Right lung (tissue), 5 donors: ENCODE results near the gene ANKRD55. TPM values are rescaled to one million over a fixed set of nuclear protein-coding genes. Genes with fewer than 3 reads are reported as not detected.

Experiments
- polyA plus RNA-seq, 5 donors: library from polyadenylated mRNA; unstranded; fragments of 120-200 nt; gene quantifications; one replicate each; pipeline versions ENCODE4 v1.2.1 to v1.2.3, GENCODE V29; 2013; ENCODE audit warnings: inconsistent platforms in 1 of 5, low replicate concordance in 1 of 5; ENCODE audit not compliant: insufficient read length in 5 of 5, insufficient read depth in 1 of 5

ANKRD55 gene
- polyA plus RNA-seq, 5 donors, result 0.34 to 0.65 (median 0.53) TPM

Other genes with a start within 250 kb of the ANKRD55 start
- 100 to 1,000 TPM in 4 of 5 donors, 10 to 100 TPM in 1; 89.7 to 206 (median 197) TPM for gene IL6ST, start 238.4 kb downstream of the ANKRD55 start, polyA plus RNA-seq